IPS DF 4.7 (cell line): ENCODE results near the gene SELENOH.

Experiments
- DNase-seq: peaks from one replicate; pipeline ENCODE4 v3.0.0-alpha.2; 2013; ENCODE audit warnings: low spot score; ENCODE audit errors: extremely low read depth

Gene SELENOH

GRCh38 chr11:57746920-57747319 is 5.6 kb downstream of the SELENOH start:
- DNase-seq = no peak

- no peak for DNase-seq
Observed at GRCh38 chr11:57751176-57751575, 9.9 kb downstream of the SELENOH start.

- no peak for DNase-seq
Observed at GRCh38 chr11:57751676-57752253, 10.5 kb downstream of the SELENOH start, which contains the start of gene BTBD18. BTBD18 (minus strand) TSS chr11:57751819; CDS start chr11:57751188, 631 bp downstream.

GRCh38 chr11:57752954-57753353 is 11.7 kb downstream of the SELENOH start:
- no peak for DNase-seq

- DNase-seq = no peak
Observed at GRCh38 chr11:57758174-57758573, 16.9 kb downstream of the SELENOH start.

GRCh38 chr11:57761301-57762234 is 20.3 kb downstream of the SELENOH start, which contains the start of gene CTNND1:
CTNND1 (plus strand) TSS chr11:57761802; CDS start chr11:57791479, 29,677 bp downstream.
- DNase-seq = no peak

- no peak for DNase-seq
Observed at GRCh38 chr11:57762235-57762861, 21.1 kb downstream of the SELENOH start.

GRCh38 chr11:57763568-57763967 is 22.3 kb downstream of the SELENOH start:
- DNase-seq = no peak

- DNase-seq = no peak
Observed at GRCh38 chr11:57764021-57764420, 22.7 kb downstream of the SELENOH start.

GRCh38 chr11:57764566-57764965 is 23.3 kb downstream of the SELENOH start:
- no peak for DNase-seq

GRCh38 chr11:57764972-57765371 is 23.7 kb downstream of the SELENOH start:
- no peak for DNase-seq

GRCh38 chr11:57770793-57771192 is 29.5 kb downstream of the SELENOH start:
- DNase-seq = no peak

GRCh38 chr11:57771365-57771764 is 30.1 kb downstream of the SELENOH start:
- no peak for DNase-seq

- no peak for DNase-seq
Observed at GRCh38 chr11:57772562-57772961, 31.3 kb downstream of the SELENOH start.

- no peak for DNase-seq
Observed at GRCh38 chr11:57773026-57773598, 31.8 kb downstream of the SELENOH start.

- DNase-seq = no peak
Observed at GRCh38 chr11:57775491-57775890, 34.2 kb downstream of the SELENOH start.

GRCh38 chr11:57776031-57776521 is 34.8 kb downstream of the SELENOH start:
- no peak for DNase-seq

- no peak for DNase-seq
Observed at GRCh38 chr11:57776577-57777210, 35.4 kb downstream of the SELENOH start.

- DNase-seq = no peak
Observed at GRCh38 chr11:57777969-57778317, 36.7 kb downstream of the SELENOH start.

GRCh38 chr11:57778318-57779037 is 37.2 kb downstream of the SELENOH start:
- no peak for DNase-seq
